Activated naive CD4-positive, alpha-beta T cell treated with anti-CD3 and anti-CD28 coated beads, Interleukin-2, amount 50 U/mL, for 24 hours (primary cell): ENCODE data around the gene MECR.
"Not testable (repeated sequence)": the region's sequence is repeated elsewhere in the genome, so short reads cannot be mapped to it uniquely, and the experiment has no call there.

ENCODE experiments used
- H3K27ac Mint-ChIP-seq: one replicate; pipeline ENCODE4 v1.8.0; 2021; ENCODE audit warnings: mild to moderate bottlenecking, mixed read lengths
- H3K27me3 Mint-ChIP-seq: one replicate; pipeline ENCODE4 v1.8.0; 2021; ENCODE audit warnings: mixed read lengths
- H3K36me3 Mint-ChIP-seq: one replicate; pipeline ENCODE4 v1.8.0; 2021; ENCODE audit warnings: mixed read lengths
- H3K4me1 Mint-ChIP-seq: one replicate; pipeline ENCODE4 v1.8.0; 2021; ENCODE audit warnings: mixed read lengths
- H3K4me3 Mint-ChIP-seq: one replicate; pipeline ENCODE4 v1.8.0; 2021; ENCODE audit warnings: mild to moderate bottlenecking, mixed read lengths
- H3K9me3 Mint-ChIP-seq: one replicate; pipeline ENCODE4 v1.8.0; 2021; ENCODE audit warnings: mixed read lengths

The MECR gene

GRCh38 chr1:29156543-29157268, 74.0 kb downstream of the MECR start:
- H3K4me1 Mint-ChIP-seq, result no peaks in the 10 kb centered on the region
- H3K27ac Mint-ChIP-seq, result no peak overlapping the region
- H3K4me3 Mint-ChIP-seq, result no peak overlapping the region
- peaks cover 11% of the 10 kb centered on the region for H3K36me3 Mint-ChIP-seq
- no peaks in the 10 kb centered on the region for H3K9me3 Mint-ChIP-seq
- H3K27me3 Mint-ChIP-seq, result no peaks in the 10 kb centered on the region

GRCh38 chr1:29152046-29152805, 78.5 kb downstream of the MECR start:
- no peak overlapping the region for H3K4me3 Mint-ChIP-seq
- no peaks in the 10 kb centered on the region for H3K4me1 Mint-ChIP-seq
- no peak overlapping the region for H3K27ac Mint-ChIP-seq
- H3K27me3 Mint-ChIP-seq, result no peaks in the 10 kb centered on the region
- H3K9me3 Mint-ChIP-seq, result no peaks in the 10 kb centered on the region
- H3K36me3 Mint-ChIP-seq, result peaks cover 30% of the 10 kb centered on the region

GRCh38 chr1:29150346-29150745, 80.4 kb downstream of the MECR start:
- not testable (repeated sequence) for H3K27ac Mint-ChIP-seq, H3K4me3 Mint-ChIP-seq, H3K9me3 Mint-ChIP-seq, H3K4me1 Mint-ChIP-seq, H3K27me3 Mint-ChIP-seq
- peaks cover 37% of the 10 kb centered on the region for H3K36me3 Mint-ChIP-seq

- no peak overlapping the region for H3K4me3 Mint-ChIP-seq
- no peaks in the 10 kb centered on the region for H3K27me3 Mint-ChIP-seq
- peak overlapping the region; percentile 66 for H3K27ac Mint-ChIP-seq
Measured at GRCh38 chr1:29148656-29149491, 81.9 kb downstream of the MECR start.

GRCh38 chr1:29145739-29146437, 84.8 kb downstream of the MECR start:
- Mint-ChIP-seq H3K36me3 (peaks cover 34% of the 10 kb centered on the region), H3K27me3 (no peaks in the 10 kb centered on the region), H3K9me3 (no peaks in the 10 kb centered on the region), H3K27ac (peak overlapping the region; percentile 44), H3K4me3 (no peak overlapping the region), H3K4me1 (no peaks in the 10 kb centered on the region)

More at GRCh38 chr1:29148656-29149491, 81.9 kb downstream of the MECR start:
- no peaks in the 10 kb centered on the region for H3K9me3 Mint-ChIP-seq
- H3K4me1 Mint-ChIP-seq, result no peaks in the 10 kb centered on the region
- H3K36me3 Mint-ChIP-seq, result peaks cover 36% of the 10 kb centered on the region

- no peaks in the 10 kb centered on the region for H3K9me3 Mint-ChIP-seq
- H3K27me3 Mint-ChIP-seq, result no peaks in the 10 kb centered on the region
- peaks cover 31% of the 10 kb centered on the region for H3K36me3 Mint-ChIP-seq
Measured at GRCh38 chr1:29144178-29144577, 86.6 kb downstream of the MECR start.

GRCh38 chr1:29142714-29143113, 88.0 kb downstream of the MECR start:
- H3K9me3 Mint-ChIP-seq, result no peaks in the 10 kb centered on the region
- H3K36me3 Mint-ChIP-seq, result peaks cover 19% of the 10 kb centered on the region
- no peaks in the 10 kb centered on the region for H3K4me1 Mint-ChIP-seq
- H3K27ac Mint-ChIP-seq, result no peak overlapping the region
- no peak overlapping the region for H3K4me3 Mint-ChIP-seq
- no peaks in the 10 kb centered on the region for H3K27me3 Mint-ChIP-seq

More at GRCh38 chr1:29144178-29144577, 86.6 kb downstream of the MECR start:
- no peak overlapping the region for H3K27ac Mint-ChIP-seq
- no peak overlapping the region for H3K4me3 Mint-ChIP-seq
- H3K4me1 Mint-ChIP-seq, result no peaks in the 10 kb centered on the region
